ENCODE data around the gene SH3PXD2B.
A peak's percentile ranks its signal among the peaks of the same experiment; 100 is the strongest.
"Not testable (repeated sequence)": the region's sequence is repeated elsewhere in the genome, so short reads cannot be mapped to it uniquely, and the experiment has no call there.

The SH3PXD2B gene

DNA sequence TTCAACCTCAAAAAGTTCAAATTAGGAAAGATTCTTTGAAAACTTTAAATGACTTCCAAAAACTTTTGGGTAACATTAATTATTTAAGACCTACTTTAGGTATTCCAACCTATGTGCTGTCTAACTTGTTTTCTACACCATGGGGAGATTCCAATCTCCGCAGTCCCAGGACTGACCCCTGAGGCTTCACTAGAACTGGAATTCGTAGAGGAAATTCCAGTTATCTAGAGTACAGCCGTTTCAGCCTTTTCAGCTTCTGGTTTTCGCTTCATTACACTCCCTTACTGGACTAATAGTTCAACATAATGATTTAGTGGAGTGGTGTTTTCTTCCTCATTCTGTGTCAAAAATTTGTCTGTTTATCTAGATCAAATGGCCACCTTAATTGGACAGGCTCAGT lies 55.7 kb downstream of the SH3PXD2B start:
- not testable (repeated sequence) for DNase-seq

DNA sequence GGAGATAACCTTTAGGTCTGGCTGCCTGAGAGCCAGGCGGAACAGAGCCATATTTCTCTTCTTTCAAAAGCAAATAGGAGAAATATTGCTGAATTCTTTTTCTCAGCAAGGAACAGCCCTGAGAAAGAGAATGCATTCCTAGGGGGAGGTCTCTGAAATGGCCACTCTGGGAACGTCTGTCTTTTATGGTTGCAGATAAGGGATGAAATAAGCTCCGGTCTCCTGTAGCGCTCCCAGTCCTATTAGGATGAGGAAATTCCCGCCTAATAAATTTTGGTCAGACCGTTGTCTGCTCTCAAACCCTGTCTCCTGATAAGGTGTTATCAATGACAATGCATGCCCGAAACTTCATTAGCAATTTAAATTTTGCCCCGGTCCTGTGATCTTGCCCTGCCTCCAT lies 57.3 kb downstream of the SH3PXD2B start:
- not testable (repeated sequence) for DNase-seq

DNA sequence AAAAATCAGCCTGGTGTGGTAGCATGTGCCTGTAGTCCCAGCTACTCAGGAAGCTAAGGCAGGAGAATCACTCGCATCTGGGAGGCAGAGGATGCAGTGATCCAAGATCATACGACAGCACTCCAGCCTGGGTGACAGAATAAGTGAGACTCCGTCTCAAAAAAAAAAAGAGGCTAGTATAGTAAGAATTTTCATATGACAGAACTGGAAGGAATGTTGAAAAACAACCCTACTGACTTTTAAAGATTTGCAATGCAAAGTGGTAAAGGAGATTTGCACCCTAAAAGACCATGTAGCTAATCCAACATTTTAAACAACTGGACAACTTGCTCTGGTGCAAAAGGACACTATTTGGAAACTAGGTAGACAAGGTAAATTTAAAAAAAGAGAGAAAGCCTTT lies 58.1 kb downstream of the SH3PXD2B start:
- no peak for DNase-seq

DNA sequence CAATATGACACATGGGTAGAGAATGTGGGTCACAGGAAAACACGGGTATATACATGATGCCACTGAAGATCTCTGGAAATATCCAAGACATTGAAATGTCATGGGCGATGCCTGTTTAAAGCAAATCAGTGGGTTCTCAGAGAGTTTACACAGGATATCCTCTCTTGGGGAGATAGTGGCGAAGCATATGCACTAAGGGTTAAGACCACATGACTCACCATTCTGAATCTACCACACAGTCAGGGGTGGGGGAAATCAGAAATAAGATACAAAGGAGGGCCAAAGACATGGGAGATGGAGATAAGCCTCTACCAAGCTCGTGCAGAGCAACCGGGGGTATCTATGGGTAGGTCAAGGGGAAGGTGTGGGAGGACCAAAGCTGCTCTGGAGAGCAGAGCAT lies 58.8 kb downstream of the SH3PXD2B start:
- no peak for DNase-seq

DNA sequence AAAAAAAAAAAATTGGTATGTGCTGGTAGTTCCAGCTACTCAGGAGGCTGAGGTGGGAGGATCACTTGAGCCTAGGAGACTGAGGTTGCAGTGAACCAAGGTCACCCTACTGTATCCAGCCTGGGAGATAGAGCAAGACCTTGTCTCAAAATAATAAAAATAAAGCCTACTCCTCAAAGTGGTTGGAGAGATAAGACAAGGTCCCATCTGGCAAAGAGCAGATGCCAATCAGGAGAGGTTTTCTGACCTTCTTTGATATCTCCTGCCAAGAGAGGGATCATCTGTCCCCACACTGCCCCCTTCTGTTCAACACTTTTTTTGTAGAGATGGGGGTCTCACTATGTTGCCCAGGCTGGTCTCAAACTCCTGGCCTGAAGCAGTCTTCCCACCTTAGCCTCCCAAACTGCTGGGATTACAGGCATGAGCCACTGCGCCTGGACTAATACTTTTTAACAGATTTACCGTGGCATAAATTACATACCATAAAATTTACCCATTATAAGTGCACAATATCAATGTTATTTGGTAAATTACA lies 64.7 kb downstream of the SH3PXD2B start:
- no peak for DNase-seq

DNA sequence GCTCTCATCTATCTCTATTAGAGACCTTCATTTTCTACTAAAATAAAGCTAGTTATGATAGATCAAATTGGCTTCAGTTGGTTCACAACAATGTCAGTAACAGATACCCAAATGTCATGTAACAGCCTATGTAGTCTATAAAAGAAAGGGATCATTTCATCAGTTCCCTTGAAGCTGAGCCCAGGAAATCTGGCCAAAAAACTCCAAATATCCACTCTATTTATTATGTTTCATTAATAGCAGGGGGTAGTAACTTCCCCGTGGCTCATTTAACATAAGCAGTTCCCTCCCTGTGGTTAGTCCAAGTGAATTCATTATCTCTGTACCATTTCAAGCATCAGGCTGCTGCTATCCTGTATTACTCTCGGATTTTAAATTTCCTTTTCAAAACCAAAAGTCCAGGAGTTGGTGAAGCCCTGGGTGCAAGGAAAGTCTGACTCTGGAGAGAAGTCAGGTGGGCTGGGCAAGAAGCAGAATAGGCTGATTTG lies 66.0 kb downstream of the SH3PXD2B start:
- DNase-seq = no peak

DNA sequence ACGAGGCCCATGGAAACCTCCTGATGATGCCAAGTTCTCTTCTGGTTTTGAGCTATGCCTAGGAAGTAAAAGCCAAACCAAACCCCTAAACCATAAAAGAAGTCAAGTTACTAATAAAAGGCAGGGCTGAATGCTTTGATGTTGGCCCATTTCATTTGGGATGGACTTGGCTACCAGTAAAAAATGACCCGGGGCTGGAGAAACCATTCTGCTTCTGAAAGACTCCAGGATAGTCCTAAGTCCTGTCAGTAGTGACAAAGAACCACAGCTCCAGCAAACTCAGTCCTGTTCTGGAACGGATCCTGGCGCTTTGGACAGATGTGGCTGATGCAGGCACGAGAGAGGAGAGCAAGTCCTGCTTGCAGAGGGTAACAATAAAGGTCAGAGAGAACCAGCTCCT lies 68.6 kb downstream of the SH3PXD2B start:
- DNase-seq = no peak

DNA sequence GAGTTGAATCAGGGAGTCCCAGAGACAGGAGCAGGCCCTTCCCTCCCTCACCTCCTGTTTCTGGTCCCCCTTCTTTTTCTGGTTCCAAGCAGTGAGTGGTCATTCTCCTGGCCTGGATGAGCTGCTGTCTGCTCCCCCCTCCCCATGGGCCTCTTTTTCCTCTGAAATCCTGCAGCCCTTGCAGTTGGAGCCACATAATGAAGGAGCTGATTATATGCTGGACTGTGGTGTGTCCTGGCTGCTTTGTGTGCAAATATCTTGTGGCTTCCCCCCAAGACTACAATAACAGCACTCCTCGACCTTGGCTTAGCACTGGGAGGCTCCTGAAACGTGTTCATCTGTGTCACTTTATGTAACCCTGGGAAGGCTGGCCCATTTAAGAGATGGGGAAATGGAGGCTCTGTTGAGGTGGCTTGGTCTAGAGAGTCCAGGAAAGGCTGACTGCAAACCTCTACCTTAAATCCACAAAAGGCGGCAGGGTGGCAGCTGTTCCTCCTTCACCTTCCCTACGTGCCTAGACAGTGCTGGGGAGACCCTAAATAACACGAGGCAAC lies 69.2 kb downstream of the SH3PXD2B start:
- DNase-seq = no peak

DNA sequence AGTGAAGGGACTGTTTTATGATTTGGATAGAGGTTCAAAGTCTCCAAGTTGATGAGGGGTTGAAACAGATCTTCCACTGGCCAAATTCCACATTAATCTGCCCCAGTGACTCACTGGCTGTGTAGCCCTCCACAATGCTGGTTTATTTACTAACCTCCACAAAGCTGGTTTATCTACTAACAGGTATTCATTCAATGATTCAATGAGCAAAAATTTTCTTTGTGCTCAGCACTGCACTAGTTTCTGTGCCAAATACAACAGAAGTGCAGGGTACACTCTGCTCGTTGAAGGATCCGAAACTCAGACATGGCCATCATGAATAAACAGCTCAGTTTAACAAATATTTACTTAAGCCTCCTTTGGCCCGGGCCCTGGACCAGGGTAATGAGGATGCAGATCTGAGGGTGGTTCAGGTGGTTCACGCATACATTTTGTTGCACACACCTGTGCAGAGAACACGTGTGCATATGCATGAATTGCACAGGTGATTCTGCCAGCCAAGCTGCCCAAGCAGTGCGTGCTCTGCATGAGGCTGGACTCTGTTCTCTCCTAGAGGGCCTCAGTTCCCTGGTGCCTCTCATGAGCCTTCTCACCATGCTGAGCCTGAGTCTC lies 71.0 kb downstream of the SH3PXD2B start:
- DNase-seq = no peak

DNA sequence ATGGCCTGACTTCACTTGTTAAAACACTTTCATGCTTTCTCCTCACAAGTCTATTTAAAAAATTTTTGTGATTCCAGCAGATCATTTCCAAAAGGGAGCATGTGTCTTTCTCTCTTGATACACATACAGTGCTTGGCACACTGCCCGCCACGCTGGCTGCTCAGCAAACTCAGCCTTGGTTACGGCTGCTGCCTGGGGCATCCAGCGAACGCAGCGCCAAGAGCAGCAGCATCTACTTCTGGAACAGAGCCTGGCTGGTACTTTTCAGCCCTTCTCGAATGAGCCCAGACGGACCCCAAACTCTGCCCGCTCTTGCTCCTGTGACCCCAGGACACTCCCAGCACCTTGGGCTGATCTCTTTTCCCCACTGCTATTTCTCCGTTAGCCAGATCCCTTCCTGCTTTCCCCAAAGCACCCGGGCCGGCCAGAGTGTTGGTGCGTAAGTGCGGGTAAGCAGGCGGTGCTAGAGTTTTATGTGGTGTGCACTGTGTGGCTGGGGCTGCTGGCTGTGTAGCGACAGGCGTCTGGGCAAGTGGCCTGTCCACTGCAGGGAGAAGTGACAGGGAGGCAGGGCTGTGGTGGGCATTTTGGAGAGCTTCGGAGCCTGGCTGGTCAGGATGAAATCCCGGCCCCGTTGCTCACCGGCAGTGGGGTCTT lies 73.2 kb downstream of the SH3PXD2B start:
- DNase-seq = no peak

DNA sequence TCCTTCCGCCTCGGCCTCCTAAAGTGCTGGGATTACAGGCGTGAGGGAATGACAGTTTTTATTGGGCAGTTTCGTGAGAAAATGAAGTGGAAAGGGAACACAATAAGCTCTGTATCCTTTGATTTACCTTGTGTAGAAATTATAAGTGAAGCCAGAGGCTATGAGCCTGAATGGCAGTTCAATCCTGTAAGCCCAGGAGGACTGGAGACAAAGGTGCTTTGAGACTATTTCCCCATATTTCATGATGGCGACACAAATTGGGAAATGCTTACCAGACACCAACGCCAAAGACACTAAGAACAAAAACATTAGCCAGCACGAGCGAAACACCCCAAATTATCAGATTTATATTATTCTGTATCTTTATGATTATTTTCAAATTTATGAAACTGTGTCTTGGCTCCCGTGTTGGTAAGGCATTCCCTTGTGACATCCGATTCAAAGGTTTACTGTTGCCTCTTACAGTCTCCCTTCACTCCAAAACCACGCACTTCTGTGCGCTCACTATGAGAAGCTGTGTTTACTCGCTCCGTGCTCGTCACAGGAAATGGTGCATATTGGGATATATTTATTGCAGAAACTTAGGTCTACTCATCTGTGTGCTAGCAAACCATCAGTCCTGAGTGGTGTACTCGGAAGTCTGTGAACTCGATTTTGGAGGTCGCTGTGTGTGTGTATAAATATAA lies 73.9 kb downstream of the SH3PXD2B start:
- DNase-seq = no peak

DNA sequence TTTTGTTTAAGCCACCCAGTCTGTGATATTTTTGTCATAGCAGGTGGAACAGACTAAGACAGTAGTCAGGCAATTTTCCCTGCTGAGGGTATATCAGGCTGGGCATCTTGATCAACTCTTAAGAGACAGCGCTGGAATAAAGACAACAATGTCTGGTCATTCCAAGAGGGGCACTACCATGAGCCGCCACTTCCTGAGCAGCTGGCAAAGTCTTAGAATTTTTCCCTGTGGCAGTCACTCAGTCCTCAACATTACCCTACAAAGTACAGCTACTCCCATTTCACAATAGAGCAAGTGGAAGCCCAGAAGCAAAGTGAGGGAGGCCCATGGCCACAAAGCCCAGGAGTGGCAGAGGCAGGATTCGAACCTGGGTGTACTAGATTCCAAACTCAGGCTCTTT lies 74.8 kb downstream of the SH3PXD2B start:
- no peak for DNase-seq

DNA sequence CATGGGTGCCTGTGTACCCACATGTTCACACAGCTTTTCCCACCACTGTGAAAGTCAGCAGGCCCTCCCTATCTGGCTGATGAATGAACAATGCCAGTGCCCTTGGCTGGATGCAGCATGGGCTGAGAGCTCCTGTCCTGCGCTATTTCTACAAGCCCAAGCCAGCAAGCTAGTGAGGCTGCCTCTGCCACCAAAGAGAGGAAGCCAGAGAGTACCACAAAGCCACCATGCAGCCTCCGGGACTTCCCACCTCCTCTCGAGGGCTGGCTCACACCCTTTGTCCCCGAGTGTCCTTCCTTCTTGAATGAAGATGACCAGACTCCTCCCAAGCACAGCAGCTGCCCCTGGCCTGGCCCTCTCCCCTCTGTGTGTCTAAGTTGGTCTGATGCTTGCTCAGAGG lies 76.5 kb downstream of the SH3PXD2B start:
- DNase-seq = no peak

DNA sequence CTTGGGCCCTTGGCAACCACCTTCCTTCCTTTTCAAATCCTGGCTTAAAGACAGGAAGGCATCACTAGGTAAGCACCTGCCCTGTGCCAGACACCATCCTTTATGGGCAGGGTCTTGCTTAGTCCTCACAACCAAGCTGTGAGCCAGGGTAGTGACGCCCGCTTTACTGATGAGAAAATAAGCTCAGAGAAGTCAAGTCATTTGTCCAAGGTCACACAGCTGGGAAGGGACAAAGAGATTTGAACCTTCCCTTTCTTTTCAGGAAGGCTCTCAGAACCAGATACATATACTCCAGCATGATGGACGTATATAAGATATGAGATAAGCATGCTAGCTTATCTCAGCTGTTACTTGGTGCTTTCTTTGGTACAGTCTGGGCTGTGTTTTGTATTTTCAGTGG lies 76.9 kb downstream of the SH3PXD2B start:
- DNase-seq = no peak

DNA sequence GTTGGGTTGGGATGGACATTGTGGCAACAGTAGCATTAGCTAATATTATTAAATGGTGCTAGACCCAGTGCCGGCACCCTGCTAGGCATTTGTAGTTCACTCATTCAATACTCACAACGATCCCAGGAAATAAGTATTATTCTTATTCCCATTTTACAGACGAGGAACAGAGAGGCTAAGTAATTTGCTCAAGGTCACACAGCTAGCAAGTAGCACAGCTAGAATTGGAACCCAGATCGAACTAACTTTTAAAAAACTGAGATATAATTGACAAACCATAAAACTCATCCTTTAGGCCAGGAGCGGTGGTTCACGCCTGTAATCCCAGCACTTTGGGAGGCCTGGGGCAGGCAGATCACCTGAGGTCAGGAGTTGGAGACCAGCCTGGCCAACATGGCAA lies 79.5 kb downstream of the SH3PXD2B start:
- no peak for DNase-seq

DNA sequence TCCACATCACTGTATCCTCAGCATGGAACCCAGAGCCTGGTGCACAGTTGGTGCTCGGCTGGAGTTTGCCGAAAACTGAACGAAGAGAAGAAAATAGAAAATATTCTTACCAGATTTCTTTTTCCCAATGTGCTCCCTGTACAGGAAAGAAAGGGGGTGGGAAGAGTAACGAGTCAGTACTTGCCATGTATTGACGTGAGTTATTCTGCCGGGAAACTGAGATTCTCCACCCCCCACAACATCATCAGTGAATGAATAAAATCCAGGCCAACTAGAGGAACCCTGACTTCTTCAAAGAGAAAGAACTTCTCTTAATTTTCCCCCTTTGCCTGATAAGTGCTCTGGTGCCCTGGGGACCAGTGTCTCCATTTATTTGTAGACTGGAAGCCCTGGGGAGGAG lies 80.6 kb downstream of the SH3PXD2B start:
- no peak for DNase-seq

DNA sequence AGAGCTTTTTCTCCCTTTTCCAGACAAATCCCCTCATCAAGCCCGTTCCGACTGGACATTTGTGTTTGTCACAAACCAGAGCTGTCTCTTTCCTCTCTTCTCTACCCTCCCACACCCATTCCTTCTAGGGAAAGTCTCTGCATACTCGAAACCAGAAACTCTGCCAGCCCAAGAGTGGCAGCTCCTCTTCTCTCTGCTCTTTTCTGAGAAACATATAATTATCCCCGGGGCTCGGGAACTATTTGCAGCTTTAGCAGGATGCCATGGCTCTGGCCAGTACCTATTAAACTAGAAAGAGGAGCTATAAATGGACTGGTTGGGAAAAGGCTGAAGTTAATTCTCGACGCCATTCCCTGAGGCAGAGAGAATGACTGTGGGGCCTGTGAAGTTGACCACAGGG lies 82.6 kb downstream of the SH3PXD2B start:
- DNase-seq = no peak

DNA sequence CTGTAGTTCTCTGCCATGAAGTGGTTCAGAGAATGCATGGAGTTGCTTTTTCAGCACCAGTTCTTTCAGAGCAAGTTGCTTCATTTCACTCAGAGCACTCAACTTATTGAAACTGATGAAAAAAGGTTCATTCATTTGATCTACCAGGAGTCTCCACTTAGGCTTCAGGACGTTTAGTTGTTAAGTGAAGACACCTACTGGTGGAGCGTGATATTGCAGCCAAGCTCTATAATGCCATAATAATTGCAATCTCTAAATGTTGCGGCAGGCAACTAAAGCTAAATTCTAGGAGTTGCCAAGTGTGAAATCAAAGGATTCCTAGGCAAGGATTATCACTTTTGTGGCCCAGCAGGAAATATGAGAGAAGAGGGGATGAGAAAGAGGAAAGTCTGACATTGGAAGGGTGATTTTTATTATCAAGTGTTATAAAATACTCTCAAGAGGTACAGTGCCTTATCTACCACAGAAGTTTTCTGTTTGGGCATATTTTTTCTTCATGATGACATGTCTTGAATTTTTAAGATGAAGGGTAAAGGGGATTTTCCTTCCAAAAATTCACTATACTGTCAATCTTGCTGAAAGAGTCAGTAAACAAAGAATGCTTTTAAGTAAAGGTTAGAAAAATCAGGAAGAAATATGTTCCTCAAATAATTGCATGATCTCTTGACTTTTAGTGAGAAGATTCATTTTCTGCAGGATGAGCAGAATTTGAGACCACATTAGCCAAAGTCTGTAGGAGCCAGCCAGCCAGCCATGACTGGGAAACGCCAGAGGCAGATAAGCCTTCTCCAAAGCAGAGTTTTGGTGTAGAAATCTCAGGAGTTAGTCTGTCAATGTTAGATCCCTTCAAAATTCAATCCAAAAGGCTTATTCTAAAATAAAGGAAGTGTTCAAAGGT lies 83.4 kb downstream of the SH3PXD2B start:
- DNase-seq = peak; percentile 27

DNA sequence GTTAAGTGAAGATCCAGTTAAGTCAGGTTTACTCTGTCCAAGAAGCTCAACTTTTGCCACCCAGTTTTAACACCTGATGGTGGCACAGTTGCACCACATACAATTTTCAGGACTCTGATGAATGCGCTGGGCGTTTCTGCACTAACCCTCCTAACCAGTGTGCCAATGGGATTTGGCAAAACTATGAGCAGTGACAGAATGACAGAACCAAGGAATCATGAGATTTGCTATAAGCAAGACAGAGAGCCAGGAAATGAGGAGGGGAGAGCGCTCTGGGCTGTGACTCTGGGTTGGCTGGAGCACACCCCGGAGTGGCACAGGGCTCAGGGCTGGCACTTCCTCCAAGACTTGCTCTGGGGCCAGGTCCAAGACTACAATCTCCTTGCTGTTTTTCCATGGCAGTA lies 84.1 kb downstream of the SH3PXD2B start:
- no peak for DNase-seq

DNA sequence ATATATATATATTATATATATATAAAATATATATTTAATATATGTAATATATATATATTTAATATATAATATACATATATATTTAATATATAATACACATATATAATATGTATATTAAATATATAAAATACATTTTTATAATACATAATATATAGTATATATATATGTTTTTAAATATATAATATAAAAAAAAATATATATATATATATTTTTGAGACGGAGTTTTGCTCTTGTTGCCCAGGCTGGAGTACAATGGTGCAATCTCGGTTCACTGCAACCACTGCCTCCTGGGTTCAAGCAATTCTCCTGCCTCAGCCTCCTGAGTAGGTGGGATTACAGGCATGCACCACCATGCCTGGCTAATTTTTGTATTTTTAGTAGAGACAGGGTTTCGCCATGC lies 85.6 kb downstream of the SH3PXD2B start:
- not testable (repeated sequence) for DNase-seq

DNA sequence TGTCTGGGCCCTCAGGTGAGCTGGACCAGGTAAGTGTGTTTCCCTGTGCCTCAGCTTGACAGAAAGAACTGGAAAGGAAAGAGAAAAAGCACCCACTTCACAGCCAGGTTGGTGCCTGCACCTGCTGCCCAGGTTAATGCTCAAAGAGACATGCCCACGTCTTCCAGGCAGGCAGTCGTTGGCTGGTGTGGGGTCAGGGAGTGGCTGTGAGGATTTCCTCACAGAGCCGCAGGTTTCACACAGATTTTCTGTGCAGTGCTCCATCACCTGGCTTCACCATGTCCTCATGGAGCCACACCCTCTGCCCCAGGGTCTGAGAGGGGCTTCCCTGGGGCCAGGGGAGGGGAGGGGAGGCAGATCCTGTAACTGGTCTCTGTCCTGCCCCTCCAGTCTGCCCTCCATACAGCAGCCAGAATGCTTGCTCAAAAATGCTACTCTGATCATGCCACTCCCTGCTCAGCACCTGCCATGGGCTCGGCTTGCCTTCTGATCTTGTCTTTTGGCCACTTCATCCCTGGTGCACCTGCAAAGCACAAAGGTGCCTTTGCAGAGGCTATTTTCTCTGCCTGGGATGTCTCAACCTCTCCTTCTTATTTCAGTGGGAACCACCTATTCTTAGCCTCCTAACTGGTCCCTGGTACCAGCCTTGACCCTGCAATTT lies 88.2 kb downstream of the SH3PXD2B start:
- DNase-seq = no peak

DNA sequence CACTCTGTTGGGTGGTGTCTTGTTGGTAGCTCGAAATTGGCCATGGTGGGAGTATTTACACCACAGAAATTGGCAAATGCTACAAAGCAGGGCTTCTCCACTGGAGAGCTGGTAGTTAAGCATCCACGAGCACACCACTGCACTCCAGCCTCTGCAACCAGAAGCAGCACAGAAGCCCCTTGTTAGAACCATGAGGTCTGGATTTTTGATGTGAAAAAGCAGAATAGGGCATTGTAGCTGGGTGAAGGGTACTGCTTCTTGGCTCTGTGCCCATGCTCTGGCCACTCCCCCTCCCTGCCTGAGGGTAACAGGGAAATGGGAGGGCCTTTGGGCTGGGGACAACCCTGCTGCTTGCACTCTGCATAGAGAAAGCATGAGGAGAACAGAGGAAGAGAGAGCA lies 89.6 kb downstream of the SH3PXD2B start:
- DNase-seq = no peak
